ENCODE measurements around the gene BUD31.

The BUD31 gene

GRCh38 chr7:99408379-99409191, at the start of gene BUD31, which contains the start of gene PDAP1:
Gene BUD31 (plus strand): TSS chr7:99408969. CDS start chr7:99411093, 2,124 bp downstream.
Gene PDAP1 (minus strand): TSS chr7:99408597. CDS start chr7:99408548, 49 bp downstream.
- DNase-seq (ENCODE audit: insufficient read length, low spot score): peak; percentile 94
- TF ChIP-seq POLR2A (IDR thresholded peaks at IDR 0.05; ENCODE audit: low read depth, low read length): peak; percentile 83; the same call in 1 of the 2 replicates
- FAIRE-seq: peak; percentile 33

GRCh38 chr7:99359465-99360154, 49.2 kb upstream of the BUD31 start:
- DNase-seq (ENCODE audit: insufficient read length, low spot score): no peak
- TF ChIP-seq POLR2A (IDR thresholded peaks at IDR 0.05; ENCODE audit: low read depth, low read length): no peak
- FAIRE-seq: no peak

- FAIRE-seq (no peak), DNase-seq (ENCODE audit: insufficient read length, low spot score) (no peak)
- no peak for TF ChIP-seq POLR2A (IDR thresholded peaks at IDR 0.05; ENCODE audit: low read depth, low read length)
Measured at GRCh38 chr7:99362801-99363200, 46.0 kb upstream of the BUD31 start.

- TF ChIP-seq POLR2A (IDR thresholded peaks at IDR 0.05; ENCODE audit: low read depth, low read length): no peak
- DNase-seq (ENCODE audit: insufficient read length, low spot score): no peak
- no peak for FAIRE-seq
Measured at GRCh38 chr7:99363286-99363685, 45.5 kb upstream of the BUD31 start.

GRCh38 chr7:99365318-99366141, 43.2 kb upstream of the BUD31 start:
- DNase-seq (ENCODE audit: insufficient read length, low spot score) (no peak), FAIRE-seq (no peak)

GRCh38 chr7:99366646-99367045, 42.1 kb upstream of the BUD31 start:
- no peak for TF ChIP-seq POLR2A (IDR thresholded peaks at IDR 0.05; ENCODE audit: low read depth, low read length)
- FAIRE-seq (no peak), DNase-seq (ENCODE audit: insufficient read length, low spot score) (no peak)

More at GRCh38 chr7:99365318-99366141, 43.2 kb upstream of the BUD31 start:
- TF ChIP-seq POLR2A (IDR thresholded peaks at IDR 0.05; ENCODE audit: low read depth, low read length): no peak

- TF ChIP-seq POLR2A (IDR thresholded peaks at IDR 0.05; ENCODE audit: low read depth, low read length): no peak
- DNase-seq (ENCODE audit: insufficient read length, low spot score): no peak
- FAIRE-seq: no peak
Measured at GRCh38 chr7:99368750-99369389, 39.9 kb upstream of the BUD31 start.

GRCh38 chr7:99369767-99370391, 38.9 kb upstream of the BUD31 start:
- DNase-seq (ENCODE audit: insufficient read length, low spot score) (no peak), FAIRE-seq (no peak)
- no peak for TF ChIP-seq POLR2A (IDR thresholded peaks at IDR 0.05; ENCODE audit: low read depth, low read length)

GRCh38 chr7:99371376-99371920, 37.3 kb upstream of the BUD31 start:
- DNase-seq (ENCODE audit: insufficient read length, low spot score) (no peak), FAIRE-seq (no peak)
- no peak for TF ChIP-seq POLR2A (IDR thresholded peaks at IDR 0.05; ENCODE audit: low read depth, low read length)

GRCh38 chr7:99372275-99373090, 36.3 kb upstream of the BUD31 start:
- DNase-seq (ENCODE audit: insufficient read length, low spot score) (no peak), FAIRE-seq (no peak)
- no peak for TF ChIP-seq POLR2A (IDR thresholded peaks at IDR 0.05; ENCODE audit: low read depth, low read length)

GRCh38 chr7:99373091-99374066, 35.4 kb upstream of the BUD31 start:
- FAIRE-seq (no peak), DNase-seq (ENCODE audit: insufficient read length, low spot score) (no peak)
- no peak for TF ChIP-seq POLR2A (IDR thresholded peaks at IDR 0.05; ENCODE audit: low read depth, low read length)

All from H54 (cell line).